Panc1 (cell line): ENCODE data around the gene GDF3.

Experiments used
- POLR2AphosphoS5 ChIP-seq: IDR thresholded peaks from 2 replicates; pipeline ENCODE4 v1.6.1; 2012; ENCODE audit warnings: mild to moderate bottlenecking, low read depth, low read length, moderate library complexity
- TF ChIP-seq, protein P1 (sequence below): fragments of 450-650 bp; IDR thresholded peaks from 2 replicates; pipeline ENCODE4 v1.5.1; 2017; ENCODE audit warnings: mild to moderate bottlenecking

DNA sequence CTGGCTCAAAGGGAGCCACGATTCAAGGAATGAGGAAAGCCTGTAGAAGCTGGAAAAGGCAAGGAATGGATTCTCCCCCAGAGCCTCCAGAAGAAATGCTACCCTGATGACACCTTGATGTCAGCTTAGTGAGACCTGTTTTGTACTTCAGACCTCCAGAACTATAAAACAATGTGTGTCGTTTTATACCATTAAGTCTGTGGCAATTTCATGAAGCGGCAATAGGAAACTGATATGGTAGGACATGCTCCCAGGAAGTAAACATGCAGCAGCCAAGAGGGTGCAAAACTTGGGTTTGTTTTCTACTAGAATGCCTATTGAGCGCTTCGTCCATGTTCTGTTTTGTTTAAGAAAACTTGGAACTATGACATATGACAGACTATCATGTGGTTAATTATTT lies 27.4 kb downstream of the GDF3 start:
- TF ChIP-seq, protein P1, sequence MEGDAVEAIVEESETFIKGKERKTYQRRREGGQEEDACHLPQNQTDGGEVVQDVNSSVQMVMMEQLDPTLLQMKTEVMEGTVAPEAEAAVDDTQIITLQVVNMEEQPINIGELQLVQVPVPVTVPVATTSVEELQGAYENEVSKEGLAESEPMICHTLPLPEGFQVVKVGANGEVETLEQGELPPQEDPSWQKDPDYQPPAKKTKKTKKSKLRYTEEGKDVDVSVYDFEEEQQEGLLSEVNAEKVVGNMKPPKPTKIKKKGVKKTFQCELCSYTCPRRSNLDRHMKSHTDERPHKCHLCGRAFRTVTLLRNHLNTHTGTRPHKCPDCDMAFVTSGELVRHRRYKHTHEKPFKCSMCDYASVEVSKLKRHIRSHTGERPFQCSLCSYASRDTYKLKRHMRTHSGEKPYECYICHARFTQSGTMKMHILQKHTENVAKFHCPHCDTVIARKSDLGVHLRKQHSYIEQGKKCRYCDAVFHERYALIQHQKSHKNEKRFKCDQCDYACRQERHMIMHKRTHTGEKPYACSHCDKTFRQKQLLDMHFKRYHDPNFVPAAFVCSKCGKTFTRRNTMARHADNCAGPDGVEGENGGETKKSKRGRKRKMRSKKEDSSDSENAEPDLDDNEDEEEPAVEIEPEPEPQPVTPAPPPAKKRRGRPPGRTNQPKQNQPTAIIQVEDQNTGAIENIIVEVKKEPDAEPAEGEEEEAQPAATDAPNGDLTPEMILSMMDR: no peak
- TF ChIP-seq POLR2AphosphoS5: no peak
